H1 (cell line): ENCODE measurements around the gene FBXO45. TPM values are rescaled to one million over a fixed set of nuclear protein-coding genes. Genes with fewer than 3 reads are reported as not detected.

Experiments used
- CTCF ChIA-PET: fragments of 300-600 bp; sonication (Branson Sonifier 250); formaldehyde crosslinking; loops from one replicate; lab custom pipeline; 2021; ENCODE audit not compliant: partially characterized antibody; lab: Charles Lee
- POLR2A ChIA-PET: fragments of 300-600 bp; sonication (Branson Sonifier 250); formaldehyde crosslinking; loops from one replicate; lab custom pipeline; 2021; ENCODE audit warnings: inconsistent platforms; ENCODE audit not compliant: partially characterized antibody; lab: Charles Lee
- DNase-seq, 2 experiments: peaks; one replicate each; pipeline versions ENCODE4 v3.0.0 to v3.0.0-alpha.2; 2010 to 2022; ENCODE audit warnings: low spot score in 2 of 2, low read depth in 1 of 2, mixed read lengths in 1 of 2
- FAIRE-seq: peaks from 2 replicates; lab custom pipeline; 2011; peaks lifted over from hg19 to GRCh38; lab: Jason Lieb, UNC
- H2AFZ ChIP-seq: 2 replicates; pipeline ENCODE4 v1.8.1; 2012; ENCODE audit warnings: low read length, inconsistent platforms
- H2AK5ac ChIP-seq: 2 replicates; pipeline ENCODE4 v1.6.1; 2013; ENCODE audit warnings: low read depth, low read length
- H2BK120ac ChIP-seq: replicated peaks from 2 replicates; pipeline ENCODE3; 2013; ENCODE audit warnings: low read depth, low read length, inconsistent platforms
- H2BK12ac ChIP-seq: 2 replicates; pipeline ENCODE4 v1.6.1; 2013; ENCODE audit warnings: low read depth, low read length
- H2BK15ac ChIP-seq: 2 replicates; pipeline ENCODE4 v1.6.1; 2013; ENCODE audit warnings: low read length
- H2BK20ac ChIP-seq: 2 replicates; pipeline ENCODE4 v1.6.1; 2013; ENCODE audit warnings: low read length
- H2BK5ac ChIP-seq: 2 replicates; pipeline ENCODE4 v1.6.1; 2013; ENCODE audit warnings: low read depth, low read length
- H3K14ac ChIP-seq: 2 replicates; pipeline ENCODE4 v1.6.1; 2013; ENCODE audit warnings: inconsistent platforms; ENCODE audit not compliant: insufficient read length
- H3K18ac ChIP-seq: 2 replicates; pipeline ENCODE4 v1.6.1; 2013; ENCODE audit warnings: low read length; ENCODE audit errors: extremely low read depth
- H3K23ac ChIP-seq: 2 replicates; pipeline ENCODE4 v1.6.1; 2013; ENCODE audit warnings: inconsistent platforms; ENCODE audit not compliant: insufficient read length
- H3K23me2 ChIP-seq: 2 replicates; pipeline ENCODE4 v1.6.1; 2013; ENCODE audit warnings: low read depth, low read length
- H3K27ac ChIP-seq: 2 replicates; pipeline ENCODE4 v1.6.1; 2011; ENCODE audit warnings: low read depth, low read length, inconsistent platforms
- H3K27me3 ChIP-seq, 4 experiments: replicated peaks in 1 of 4; 1 replicate in 1 of 4; 2 replicates in 3 of 4; pipeline versions ENCODE4 v1.6.1 to v1.8.1; 2011 to 2013; ENCODE audit warnings: low read length in 3 of 4, mild to moderate bottlenecking in 3 of 4, inconsistent platforms in 2 of 4, mixed read lengths in 2 of 4, moderate library complexity in 1 of 4; ENCODE audit not compliant: control insufficient read depth in 3 of 4, insufficient read depth in 3 of 4; ENCODE audit errors: extremely low read depth in 1 of 4
- H3K36me3 ChIP-seq, 4 experiments: 2 replicates each; pipeline versions ENCODE4 v1.6.1 to v1.8.1; 2011 to 2013; ENCODE audit warnings: mild to moderate bottlenecking in 4 of 4, low read length in 3 of 4, moderate library complexity in 2 of 4, control low read depth in 1 of 4, inconsistent platforms in 1 of 4; ENCODE audit not compliant: insufficient read depth in 4 of 4, control insufficient read depth in 2 of 4
- H3K4ac ChIP-seq: replicated peaks from 2 replicates; pipeline ENCODE3; 2013; ENCODE audit warnings: low read length, low read depth, mixed read lengths, inconsistent platforms; ENCODE audit not compliant: insufficient read length
- H3K4me1 ChIP-seq, 4 experiments: replicated peaks in 1 of 4; 1 replicate in 1 of 4; 2 replicates in 3 of 4; pipeline versions ENCODE4 v1.6.1 to v1.8.1; 2011 to 2013; ENCODE audit warnings: low read length in 3 of 4, inconsistent platforms in 2 of 4, mixed read lengths in 1 of 4; ENCODE audit not compliant: insufficient read depth in 4 of 4, control insufficient read depth in 3 of 4
- H3K4me2 ChIP-seq, 2 experiments: 2 replicates each; pipeline versions ENCODE4 v1.6.1 to v1.8.1; 2011 to 2013; ENCODE audit warnings: low read depth in 2 of 2, low read length in 2 of 2, control low read depth in 1 of 2, inconsistent platforms in 1 of 2, mild to moderate bottlenecking in 1 of 2; ENCODE audit not compliant: insufficient read depth in 1 of 2
- H3K4me3 ChIP-seq, 4 experiments: fragments of 200-600, 300-600 bp in 1 of 4; sonication (generic), shearing (Covaris generic), sonication (Bioruptor Twin) in 1 of 4; 2 replicates each; pipeline versions ENCODE4 v1.5.1 to v1.8.1; 2011 to 2016; ENCODE audit warnings: low read length in 4 of 4, low read depth in 3 of 4, control low read depth in 2 of 4, inconsistent platforms in 2 of 4, mild to moderate bottlenecking in 2 of 4, mixed read lengths in 1 of 4, moderate library complexity in 1 of 4; ENCODE audit not compliant: insufficient read depth in 2 of 4; ENCODE audit errors: extremely low read depth in 1 of 4
- H3K56ac ChIP-seq: replicated peaks from 2 replicates; pipeline ENCODE3; 2013; ENCODE audit warnings: low read depth, mild to moderate bottlenecking, mixed read lengths, low read length, inconsistent platforms; ENCODE audit not compliant: insufficient read length
- H3K79me1 ChIP-seq: 2 replicates; pipeline ENCODE4 v1.6.1; 2013; ENCODE audit warnings: low read depth, low read length, control low read depth
- H3K79me2 ChIP-seq, 2 experiments: 2 replicates each; pipeline versions ENCODE4 v1.6.1 to v1.8.1; 2012 to 2013; ENCODE audit warnings: low read length in 2 of 2, mild to moderate bottlenecking in 2 of 2, inconsistent platforms in 1 of 2; ENCODE audit not compliant: insufficient read depth in 2 of 2, control insufficient read depth in 1 of 2
- H3K9ac ChIP-seq, 4 experiments: replicated peaks in 1 of 4; 1 replicate in 1 of 4; 2 replicates in 3 of 4; pipeline versions ENCODE4 v1.6.1 to v1.8.1; 2011 to 2013; ENCODE audit warnings: low read depth in 3 of 4, low read length in 3 of 4, control low read depth in 2 of 4, mild to moderate bottlenecking in 2 of 4, moderate library complexity in 2 of 4, inconsistent platforms in 1 of 4; ENCODE audit errors: extremely low read depth in 1 of 4
- H3K9me3 ChIP-seq, 2 experiments: 2 replicates each; pipeline versions ENCODE4 v1.6.1 to v1.8.1; 2012 to 2013; ENCODE audit warnings: mild to moderate bottlenecking in 2 of 2, moderate library complexity in 2 of 2, control low read depth in 1 of 2, inconsistent platforms in 1 of 2, low read depth in 1 of 2, low read length in 1 of 2, mixed read lengths in 1 of 2; ENCODE audit not compliant: insufficient read depth in 2 of 2
- H4K20me1 ChIP-seq, 2 experiments: replicated peaks in 1 of 2; 2 replicates each; pipeline versions ENCODE3 to v1.8.1; 2011 to 2013; ENCODE audit warnings: inconsistent platforms in 2 of 2, low read length in 2 of 2, mild to moderate bottlenecking in 1 of 2; ENCODE audit not compliant: insufficient read depth in 2 of 2, control insufficient read depth in 1 of 2
- H4K5ac ChIP-seq: 2 replicates; pipeline ENCODE4 v1.6.1; 2013; ENCODE audit warnings: low read length, low read depth, mixed read lengths, inconsistent platforms; ENCODE audit not compliant: insufficient read length
- H4K8ac ChIP-seq: 2 replicates; pipeline ENCODE4 v1.8.0; 2013; ENCODE audit warnings: mild to moderate bottlenecking, moderate library complexity, low read length, inconsistent platforms; ENCODE audit not compliant: insufficient read depth; ENCODE audit errors: extremely low read depth
- H4K91ac ChIP-seq: replicated peaks from 2 replicates; pipeline ENCODE3; 2013; ENCODE audit warnings: low read length, mixed read lengths, inconsistent platforms; ENCODE audit not compliant: insufficient read length
- CBX8 ChIP-seq: fragments of 300-800, 300-1000 bp; sonication (generic); IDR thresholded peaks from 2 replicates; pipeline ENCODE4 v1.7.1; 2016; ENCODE audit warnings: low read depth, low read length, borderline replicate concordance
- MAX ChIP-seq: IDR thresholded peaks from 2 replicates; pipeline ENCODE4 v1.6.1; 2012; ENCODE audit warnings: inconsistent platforms
- POLR2A ChIP-seq, 2 experiments: IDR thresholded peaks; 1 replicate in 1 of 2; 2 replicates in 1 of 2; pipeline ENCODE4 v1.6.1; 2011; ENCODE audit warnings: low read depth in 2 of 2, low read length in 2 of 2, mild to moderate bottlenecking in 2 of 2; ENCODE audit errors: control extremely low read depth in 1 of 2
- SUZ12 ChIP-seq: fragments of 200-600 bp; sonication (generic); IDR thresholded peaks from 2 replicates; pipeline ENCODE4 v1.6.1; 2012; ENCODE audit warnings: mild to moderate bottlenecking, inconsistent platforms, low read length, moderate library complexity, mixed read lengths
- TAF1 ChIP-seq: IDR thresholded peaks from 2 replicates; pipeline ENCODE4 v1.6.1; 2011; ENCODE audit warnings: mild to moderate bottlenecking, low read depth, low read length
- WGBS, 2 experiments: shearing (Covaris generic) in 1 of 2; methylation state at CpG; one replicate each; pipeline versions ENCODE4 v1.1.6 to v1.1.7; 2013 to 2015; ENCODE audit warnings: low lambda C conversion rate in 2 of 2, mixed read lengths in 2 of 2, inconsistent platforms in 1 of 2, low coverage in 1 of 2, missing lambda C conversion rate in 1 of 2; ENCODE audit not compliant: insufficient replicate concordance in 2 of 2, insufficient coverage in 1 of 2, insufficient read length in 1 of 2; ENCODE audit errors: extremely low coverage in 1 of 2, missing lambda C conversion rate in 1 of 2; 5-methylcytosine and 5-hydroxymethylcytosine counted together
- polyA plus RNA-seq, 7 experiments: library from polyadenylated mRNA; depleted of rRNA in 3 of 7; stranded (reverse) in 5 of 7; unstranded in 2 of 7; fragments of >200 nt in 5 of 7; fragments of 200-250 nt in 2 of 7; gene quantifications; 1 replicate in 5 of 7; 2 replicates in 1 of 7; 4 replicates in 1 of 7; pipeline versions ENCODE4 v1.2.1 to v1.2.3, GENCODE V29; 2011 to 2013; ENCODE audit warnings: missing spikeins in 2 of 7, mixed read lengths in 2 of 7
- total RNA-seq: library from RNA; stranded (reverse); fragmentation: NEBNext Ultra II Directional; extraction: Animal tissue kit (Norgen Biotek cat#: 25700); gene quantifications from 2 replicates; pipeline ENCODE4 v1.2.1, GENCODE V29; 2021

The FBXO45 gene
- total and polyA plus RNA-seq, 2 of the 8 experiments (the other 6 are each of a cell fraction or from before 2014, with no cell fraction given), result 5.2 to 19.4 TPM

GRCh38 chr3:196624067-196624790, 55.8 kb downstream of the FBXO45 start:
- Histone ChIP-seq H4K20me1 (no peaks in the 10 kb centered on the region), H3K14ac (no peak overlapping the region), H3K79me1 (no peaks in the 10 kb centered on the region), H3K23me2 (no peaks in the 10 kb centered on the region; the same call in 1 of the 2 replicates), H3K27me3 (no peaks in the 10 kb centered on the region), H2AK5ac (no peak overlapping the region), H3K79me2 (no peaks in the 10 kb centered on the region), H4K91ac (no peak overlapping the region), H2BK120ac (no peak overlapping the region), H3K4me1 (peaks cover 1 to 5% (median 3%) of the 10 kb centered on the region in 4 experiments), H3K27ac (no peak overlapping the region), H3K9ac (no peak overlapping the region), H3K23ac (no peak overlapping the region), H4K5ac (no peak overlapping the region), H2BK15ac (no peak overlapping the region), H3K9me3 (no peaks in the 10 kb centered on the region), H2BK5ac (no peak overlapping the region), H3K18ac (no peak overlapping the region), H3K4ac (no peak overlapping the region), H3K4me2 (no peak overlapping the region), H2BK12ac (no peak overlapping the region), H2BK20ac (no peak overlapping the region), H2AFZ (no peak overlapping the region; the same call in 1 of the 2 replicates), H3K4me3 (no peak overlapping the region), H3K56ac (no peak overlapping the region), H3K36me3 (no peaks in the 10 kb centered on the region), H4K8ac (no peak overlapping the region)
- CTCF ChIA-PET, result interaction anchor here (1.0 to 1.1 kb wide), 3 partner anchors 14 to 61 kb away, joined by 3 to 5 read pairs (median 3); no protein-coding TSS in a partner anchor
- POLR2A ChIA-PET, result interaction anchor here (1.6 kb wide), 1 partner anchor 9 kb away, joined by 5 read pairs; no protein-coding TSS in a partner anchor
- FAIRE-seq (no peak), DNase-seq (no peak)
- 92% methylated on average over 12 of the region's 12 CpGs; no CpG with 5 or more reads in 1 of the 2 experiments for WGBS, 2 experiments
- TF ChIP-seq TAF1, result no peak
- TF ChIP-seq POLR2A (IDR thresholded peaks at IDR 0.05; ENCODE audit: control extremely low read depth in 1 of 2, low read depth in 2 of 2, low read length in 2 of 2), result no peak
- no peak for TF ChIP-seq SUZ12
- TF ChIP-seq MAX, result no peak
- no peak for TF ChIP-seq CBX8
